Glutamatergic neuron (in vitro differentiated cells): ENCODE results near the gene MINDY4. TPM values are rescaled to one million over a fixed set of nuclear protein-coding genes. Genes with fewer than 3 reads are reported as not detected.

Source experiments
- DNase-seq: peaks from one replicate; pipeline ENCODE4 v3.0.0; 2022
- H3K27ac Mint-ChIP-seq: one replicate; pipeline ENCODE4 v1.8.0; 2020; ENCODE audit warnings: mild to moderate bottlenecking, mixed read lengths, inconsistent platforms; ENCODE audit not compliant: unreplicated experiment
- H3K27me3 Mint-ChIP-seq: one replicate; pipeline ENCODE4 v1.8.0; 2020; ENCODE audit warnings: mild to moderate bottlenecking, moderate library complexity, mixed read lengths, inconsistent platforms; ENCODE audit not compliant: unreplicated experiment
- H3K36me3 Mint-ChIP-seq: one replicate; pipeline ENCODE4 v1.8.0; 2020; ENCODE audit warnings: mild to moderate bottlenecking, mixed read lengths, inconsistent platforms; ENCODE audit not compliant: unreplicated experiment
- H3K4me1 Mint-ChIP-seq: one replicate; pipeline ENCODE4 v1.8.0; 2020; ENCODE audit warnings: mild to moderate bottlenecking, low read depth, mixed read lengths, inconsistent platforms; ENCODE audit not compliant: unreplicated experiment
- H3K4me3 Mint-ChIP-seq: one replicate; pipeline ENCODE4 v1.8.0; 2020; ENCODE audit warnings: mild to moderate bottlenecking, mixed read lengths, inconsistent platforms; ENCODE audit not compliant: unreplicated experiment
- H3K9me3 Mint-ChIP-seq: one replicate; pipeline ENCODE4 v1.8.0; 2020; ENCODE audit warnings: mild to moderate bottlenecking, moderate library complexity, mixed read lengths, inconsistent platforms; ENCODE audit not compliant: unreplicated experiment
- total RNA-seq: library from RNA; stranded (reverse); fragmentation: NEBNext Ultra II Directional; extraction: Animal tissue kit (Norgen Biotek cat#: 25700); gene quantifications from one replicate; pipeline ENCODE4 v1.2.1, GENCODE V29; 2021; ENCODE audit not compliant: unreplicated experiment
- TF ChIP-seq, protein P1 (sequence below): fragments of 200-600 bp; sonication (generic); IDR thresholded peaks from one replicate; pipeline ENCODE4 v1.5.0; 2021; ENCODE audit not compliant: partially characterized antibody, unreplicated experiment

The MINDY4 gene
- total RNA-seq, 1 donor from 2014 or later, result 2.3 TPM

DNA sequence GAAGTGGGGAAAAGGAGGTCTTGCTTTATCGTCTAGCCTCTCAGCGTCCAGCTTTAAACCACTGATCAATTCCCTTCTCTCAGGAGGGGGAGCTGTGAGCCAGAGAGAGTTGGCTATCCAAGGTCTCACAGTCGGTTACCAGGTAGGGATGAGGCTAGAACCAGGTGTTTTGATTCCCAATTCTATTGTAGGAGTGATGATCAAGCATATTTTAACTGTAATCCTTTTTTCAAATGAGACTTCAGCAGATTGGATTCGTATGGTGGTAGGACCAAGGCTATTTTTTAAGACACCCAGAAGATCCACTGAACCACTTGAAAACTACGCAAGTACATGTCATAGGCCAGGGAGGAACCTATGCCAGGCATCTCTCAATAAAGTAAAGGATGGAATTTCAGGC is 8.4 kb downstream of the MINDY4 start:
- Mint-ChIP-seq H3K27ac (no peak overlapping the region), H3K9me3 (no peaks in the 10 kb centered on the region), H3K36me3 (no peaks in the 10 kb centered on the region), H3K27me3 (peaks cover 2% of the 10 kb centered on the region), H3K4me3 (no peak overlapping the region), H3K4me1 (no peaks in the 10 kb centered on the region)
- no peak for DNase-seq
- TF ChIP-seq, protein P1, sequence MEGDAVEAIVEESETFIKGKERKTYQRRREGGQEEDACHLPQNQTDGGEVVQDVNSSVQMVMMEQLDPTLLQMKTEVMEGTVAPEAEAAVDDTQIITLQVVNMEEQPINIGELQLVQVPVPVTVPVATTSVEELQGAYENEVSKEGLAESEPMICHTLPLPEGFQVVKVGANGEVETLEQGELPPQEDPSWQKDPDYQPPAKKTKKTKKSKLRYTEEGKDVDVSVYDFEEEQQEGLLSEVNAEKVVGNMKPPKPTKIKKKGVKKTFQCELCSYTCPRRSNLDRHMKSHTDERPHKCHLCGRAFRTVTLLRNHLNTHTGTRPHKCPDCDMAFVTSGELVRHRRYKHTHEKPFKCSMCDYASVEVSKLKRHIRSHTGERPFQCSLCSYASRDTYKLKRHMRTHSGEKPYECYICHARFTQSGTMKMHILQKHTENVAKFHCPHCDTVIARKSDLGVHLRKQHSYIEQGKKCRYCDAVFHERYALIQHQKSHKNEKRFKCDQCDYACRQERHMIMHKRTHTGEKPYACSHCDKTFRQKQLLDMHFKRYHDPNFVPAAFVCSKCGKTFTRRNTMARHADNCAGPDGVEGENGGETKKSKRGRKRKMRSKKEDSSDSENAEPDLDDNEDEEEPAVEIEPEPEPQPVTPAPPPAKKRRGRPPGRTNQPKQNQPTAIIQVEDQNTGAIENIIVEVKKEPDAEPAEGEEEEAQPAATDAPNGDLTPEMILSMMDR, result no peak

DNA sequence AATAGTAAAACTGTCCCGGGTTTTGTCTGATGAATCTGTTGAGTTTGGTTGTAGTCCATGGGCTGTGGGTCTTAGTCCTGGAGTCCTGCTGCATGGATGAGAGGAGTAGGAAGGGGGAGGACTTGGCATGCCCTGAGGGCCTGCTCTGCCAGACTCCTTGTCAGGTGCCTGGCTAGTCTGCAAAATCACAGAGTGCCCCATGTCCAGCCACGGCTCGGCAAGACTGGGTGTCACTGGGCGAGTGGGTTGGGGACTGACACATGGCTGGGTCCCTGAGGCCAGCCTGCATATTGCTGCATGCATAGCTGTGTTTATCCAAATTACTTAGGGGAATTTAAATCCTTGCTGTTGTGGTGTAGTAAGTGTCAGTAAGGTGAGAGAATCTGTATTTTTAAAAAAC is 9.7 kb downstream of the MINDY4 start:
- H3K4me3 Mint-ChIP-seq, result no peak overlapping the region
- no peaks in the 10 kb centered on the region for H3K4me1 Mint-ChIP-seq
- DNase-seq, result no peak
- H3K27ac Mint-ChIP-seq, result no peak overlapping the region
- H3K36me3 Mint-ChIP-seq, result no peaks in the 10 kb centered on the region
- H3K9me3 Mint-ChIP-seq, result no peaks in the 10 kb centered on the region
- peaks cover 2% of the 10 kb centered on the region for H3K27me3 Mint-ChIP-seq
- TF ChIP-seq, protein P1, result no peak

DNA sequence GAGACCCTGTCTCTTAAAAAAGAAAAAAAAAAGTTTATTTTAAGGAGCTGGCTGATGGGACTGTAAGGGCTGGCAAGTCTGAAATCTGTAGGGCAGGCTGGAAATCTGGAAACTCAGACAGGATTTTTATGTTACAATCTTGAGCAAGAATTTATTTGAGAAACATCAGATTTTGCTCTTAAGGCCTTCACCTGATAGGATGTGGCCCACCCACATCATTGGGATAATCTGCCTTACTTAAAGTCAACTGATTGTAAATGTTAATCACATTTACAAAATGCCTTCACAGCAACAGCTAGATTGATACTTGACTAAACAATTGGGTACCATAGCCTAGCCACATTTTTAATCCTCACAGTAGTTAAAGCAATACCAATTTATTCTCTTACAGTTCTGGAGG is 11.5 kb downstream of the MINDY4 start:
- H3K27ac Mint-ChIP-seq, result no peak overlapping the region
- H3K36me3 Mint-ChIP-seq, result no peaks in the 10 kb centered on the region
- no peak for DNase-seq
- TF ChIP-seq, protein P1, result no peak
- H3K4me1 Mint-ChIP-seq, result no peaks in the 10 kb centered on the region
- no peak overlapping the region for H3K4me3 Mint-ChIP-seq
- peaks cover 1% of the 10 kb centered on the region for H3K27me3 Mint-ChIP-seq
- peaks cover 2% of the 10 kb centered on the region for H3K9me3 Mint-ChIP-seq

DNA sequence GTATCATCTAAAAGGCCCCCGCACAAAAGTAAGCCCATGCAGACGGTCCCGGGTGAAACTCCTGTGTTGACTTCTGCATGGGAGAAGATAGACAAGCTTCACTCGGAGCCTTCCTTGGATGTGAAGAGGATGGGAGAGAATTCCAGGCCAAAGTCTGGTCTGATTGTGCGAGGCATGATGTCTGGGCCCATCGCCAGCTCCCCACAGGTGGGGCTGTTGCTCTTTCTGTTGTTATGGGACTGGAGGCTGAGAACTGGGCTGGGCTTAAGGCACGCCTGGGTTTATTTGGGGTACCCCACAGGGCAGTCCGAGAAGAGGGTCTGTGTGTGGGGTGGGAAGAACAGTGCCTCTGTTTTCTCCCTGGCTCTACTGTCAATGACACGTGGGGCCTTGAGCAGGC is 14.6 kb downstream of the MINDY4 start:
- H3K36me3 Mint-ChIP-seq, result no peaks in the 10 kb centered on the region
- H3K4me1 Mint-ChIP-seq, result no peaks in the 10 kb centered on the region
- TF ChIP-seq, protein P1, result no peak
- no peak for DNase-seq
- peaks cover 1% of the 10 kb centered on the region for H3K27me3 Mint-ChIP-seq
- no peak overlapping the region for H3K27ac Mint-ChIP-seq
- peaks cover 2% of the 10 kb centered on the region for H3K9me3 Mint-ChIP-seq
- no peak overlapping the region for H3K4me3 Mint-ChIP-seq

DNA sequence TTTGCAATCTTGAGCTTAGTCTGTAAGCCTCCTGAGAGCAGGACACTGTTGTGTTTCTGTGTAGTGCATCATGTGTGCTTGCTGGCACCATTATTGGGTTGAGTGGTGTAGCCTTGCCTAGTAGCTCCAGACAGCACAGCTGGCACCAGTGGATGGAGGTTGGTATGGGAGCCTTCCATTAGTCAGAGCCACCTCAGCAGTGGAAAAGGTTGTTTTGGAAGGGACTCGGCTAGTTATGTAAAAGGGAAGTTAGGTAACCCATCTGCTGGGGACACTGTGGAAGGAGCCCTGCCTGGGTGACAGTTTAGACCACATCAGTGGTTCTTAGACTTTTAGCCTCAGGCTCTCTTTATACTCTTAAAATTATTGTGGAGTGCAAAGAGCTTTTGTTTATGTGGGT is 16.3 kb downstream of the MINDY4 start:
- Mint-ChIP-seq H3K36me3 (no peaks in the 10 kb centered on the region), H3K27ac (no peak overlapping the region), H3K4me3 (no peak overlapping the region), H3K27me3 (peaks cover 1% of the 10 kb centered on the region), H3K9me3 (peaks cover 2% of the 10 kb centered on the region), H3K4me1 (no peaks in the 10 kb centered on the region)
- TF ChIP-seq, protein P1, result no peak
- no peak for DNase-seq
